GM18526 (cell line): ENCODE data around the gene MAP2K5.

Experiments used
- POLR2A ChIP-seq: IDR thresholded peaks from 3 replicates; pipeline ENCODE4 v1.6.1; 2011; ENCODE audit not compliant: insufficient read length; ENCODE audit errors: extremely low read depth

MAP2K5 gene

GRCh38 chr15:67845974-67846373 is 303.5 kb downstream of the MAP2K5 start:
- no peak for TF ChIP-seq POLR2A

GRCh38 chr15:67849538-67849937 is 307.0 kb downstream of the MAP2K5 start:
- no peak for TF ChIP-seq POLR2A

GRCh38 chr15:67850336-67850735 is 307.8 kb downstream of the MAP2K5 start:
- no peak for TF ChIP-seq POLR2A

GRCh38 chr15:67850994-67851571 is 308.6 kb downstream of the MAP2K5 start:
- TF ChIP-seq POLR2A: no peak

GRCh38 chr15:67852418-67852817 is 309.9 kb downstream of the MAP2K5 start:
- no peak for TF ChIP-seq POLR2A

- TF ChIP-seq POLR2A: no peak
Observed at GRCh38 chr15:67853454-67853853, 311.0 kb downstream of the MAP2K5 start.

- no peak for TF ChIP-seq POLR2A
Observed at GRCh38 chr15:67854358-67854757, 311.9 kb downstream of the MAP2K5 start.

- TF ChIP-seq POLR2A: no peak
Observed at GRCh38 chr15:67855842-67856241, 313.3 kb downstream of the MAP2K5 start.
